ENCODE measurements around the gene TMEM119. TPM values are rescaled to one million over a fixed set of nuclear protein-coding genes. Genes with fewer than 3 reads are reported as not detected.

Gene TMEM119
- total RNA-seq, 1 donor from 2014 or later = 0.72 TPM

DNA sequence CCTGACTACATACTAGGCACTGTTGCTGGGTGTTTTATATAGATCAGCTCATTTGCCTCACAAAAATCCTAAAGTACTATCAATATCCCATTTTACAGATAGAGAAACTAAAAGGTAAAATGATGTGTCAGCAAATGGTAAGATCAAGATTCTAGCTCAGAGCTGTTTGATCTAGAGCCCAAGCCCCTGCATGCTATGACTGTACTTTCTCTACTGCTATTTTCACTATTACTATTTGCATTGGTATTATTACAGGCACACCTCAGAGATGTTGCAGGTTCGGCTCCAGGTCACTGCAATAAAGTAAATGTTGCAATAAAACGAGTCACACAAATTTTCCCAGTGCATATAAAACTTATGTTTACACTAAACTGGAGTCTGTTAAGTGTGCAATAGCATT is 24.6 kb downstream of the TMEM119 start:
- Mint-ChIP-seq H3K9me3 (no peaks in the 10 kb centered on the region), H3K4me1 (no peaks in the 10 kb centered on the region), H3K27ac (ENCODE audit: unreplicated experiment) (no peak overlapping the region), H3K36me3 (ENCODE audit: low read depth) (peaks cover 2% of the 10 kb centered on the region), H3K27me3 (ENCODE audit: low read depth) (peaks cover 9% of the 10 kb centered on the region), H3K4me3 (no peak overlapping the region)
- TF ChIP-seq CTCF (conservative IDR thresholded peaks at IDR 0.05) = no peak
- no peak for DNase-seq (ENCODE audit: low read depth, low spot score)

DNA sequence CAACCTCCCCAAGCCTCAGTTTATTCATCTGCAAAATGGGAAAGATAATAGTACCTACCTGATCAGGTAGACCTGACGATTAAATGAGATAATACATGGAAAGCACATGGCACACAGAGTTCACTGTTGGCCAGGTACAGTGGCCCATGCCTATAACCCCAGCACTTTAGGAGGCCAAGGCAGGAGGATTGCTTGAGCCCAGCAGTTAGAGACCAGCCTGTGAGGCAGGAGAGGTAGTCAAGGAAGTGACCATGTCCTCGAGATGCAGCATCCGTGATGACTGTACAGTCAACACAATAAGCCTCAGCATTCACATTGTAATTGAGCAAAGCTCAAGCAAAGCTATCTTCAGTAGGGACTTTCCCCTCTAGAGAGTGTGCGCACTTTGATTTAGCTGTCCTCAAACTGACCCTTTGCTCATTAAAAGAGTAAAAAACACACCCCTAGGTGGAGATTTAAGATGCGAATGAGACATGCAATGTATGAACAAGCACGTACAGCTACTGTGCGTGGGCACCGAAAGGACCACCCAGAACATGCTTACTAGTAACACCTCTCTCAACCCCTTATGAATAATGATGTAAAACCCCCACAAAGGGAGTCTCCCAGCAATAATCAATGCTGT is 25.6 kb downstream of the TMEM119 start:
- H3K4me1 Mint-ChIP-seq = no peaks in the 10 kb centered on the region
- no peak for DNase-seq (ENCODE audit: low read depth, low spot score)
- peaks cover 3% of the 10 kb centered on the region for H3K36me3 Mint-ChIP-seq (ENCODE audit: low read depth)
- peaks cover 9% of the 10 kb centered on the region for H3K27me3 Mint-ChIP-seq (ENCODE audit: low read depth)
- H3K9me3 Mint-ChIP-seq = no peaks in the 10 kb centered on the region
- H3K27ac Mint-ChIP-seq (ENCODE audit: unreplicated experiment) = no peak overlapping the region
- TF ChIP-seq CTCF (conservative IDR thresholded peaks at IDR 0.05) = no peak
- no peak overlapping the region for H3K4me3 Mint-ChIP-seq

- Mint-ChIP-seq H3K4me3 (no peak overlapping the region), H3K4me1 (no peaks in the 10 kb centered on the region), H3K27me3 (ENCODE audit: low read depth) (peaks cover 9% of the 10 kb centered on the region), H3K36me3 (ENCODE audit: low read depth) (peaks cover 3% of the 10 kb centered on the region), H3K9me3 (no peaks in the 10 kb centered on the region), H3K27ac (ENCODE audit: unreplicated experiment) (no peak overlapping the region)
- no peak for DNase-seq (ENCODE audit: low read depth, low spot score)
- TF ChIP-seq CTCF (conservative IDR thresholded peaks at IDR 0.05) = no peak
Measured at GRCh38 chr12:108571609-108572165, 26.2 kb downstream of the TMEM119 start.

- peak; percentile 33 for TF ChIP-seq CTCF (conservative IDR thresholded peaks at IDR 0.05)
- no peaks in the 10 kb centered on the region for H3K4me1 Mint-ChIP-seq
- peaks cover 9% of the 10 kb centered on the region for H3K27me3 Mint-ChIP-seq (ENCODE audit: low read depth)
- no peak for DNase-seq (ENCODE audit: low read depth, low spot score)
- H3K36me3 Mint-ChIP-seq (ENCODE audit: low read depth) = peaks cover 3% of the 10 kb centered on the region
- H3K9me3 Mint-ChIP-seq = no peaks in the 10 kb centered on the region
- H3K27ac Mint-ChIP-seq (ENCODE audit: unreplicated experiment) = no peak overlapping the region
- no peak overlapping the region for H3K4me3 Mint-ChIP-seq
Measured at GRCh38 chr12:108570743-108571608, 26.9 kb downstream of the TMEM119 start.

DNA sequence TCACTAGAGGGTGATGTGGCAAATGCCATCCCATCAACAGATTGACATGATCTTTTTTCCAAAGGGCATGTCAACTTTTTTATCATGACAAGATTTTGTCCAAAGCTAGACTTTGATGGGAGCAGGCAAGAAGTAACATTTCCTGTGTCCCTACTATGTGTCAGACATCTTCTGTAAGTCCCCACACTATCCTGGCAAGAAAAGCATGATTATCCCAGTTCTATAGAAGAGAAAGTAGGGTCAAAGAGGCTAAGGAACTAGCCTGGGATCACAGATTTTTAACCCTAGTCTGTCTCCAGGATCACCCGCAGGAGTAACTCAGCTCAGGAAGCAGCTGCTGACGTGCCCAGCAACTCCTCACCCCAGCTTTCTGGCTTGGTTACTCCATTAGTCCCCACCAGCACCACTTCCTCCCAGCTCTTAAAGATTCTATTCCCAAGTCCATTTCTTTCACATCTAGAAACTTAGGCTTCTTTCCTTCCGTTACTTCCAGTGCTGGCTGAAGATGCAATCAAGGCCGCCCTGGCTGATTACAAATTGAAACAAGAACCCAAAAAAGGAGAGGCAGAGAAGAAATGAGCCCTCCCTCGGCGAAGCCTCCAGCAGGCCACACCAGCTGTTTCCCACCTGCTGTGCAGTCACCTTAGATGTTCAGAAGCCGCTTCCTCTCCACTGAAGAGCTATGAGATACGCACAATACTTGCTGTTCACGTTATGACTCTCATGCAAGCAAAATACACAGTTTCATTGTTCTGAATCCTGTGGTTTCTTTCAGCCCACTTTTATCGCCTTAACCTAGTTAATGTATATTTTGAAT is 29.3 kb downstream of the TMEM119 start:
- Mint-ChIP-seq H3K36me3 (ENCODE audit: low read depth) (peaks cover 3% of the 10 kb centered on the region), H3K4me1 (peaks cover 6% of the 10 kb centered on the region), H3K4me3 (no peak overlapping the region), H3K9me3 (no peaks in the 10 kb centered on the region), H3K27me3 (ENCODE audit: low read depth) (no peaks in the 10 kb centered on the region), H3K27ac (ENCODE audit: unreplicated experiment) (no peak overlapping the region)
- TF ChIP-seq CTCF (conservative IDR thresholded peaks at IDR 0.05) = no peak
- no peak for DNase-seq (ENCODE audit: low read depth, low spot score)
